Fibroblast of skin of scalp (primary cell): ENCODE measurements around the gene SPINK8. TPM values are rescaled to one million over a fixed set of nuclear protein-coding genes. Genes with fewer than 3 reads are reported as not detected.
"Not testable (repeated sequence)": the region's sequence is repeated elsewhere in the genome, so short reads cannot be mapped to it uniquely, and the experiment has no call there.

Experiments
- DNase-seq: peaks from one replicate; pipeline ENCODE4 v3.0.0-alpha.2; 2013
- polyA plus RNA-seq, 2 experiments: library from polyadenylated mRNA; unstranded; fragments of 120-200 nt; gene quantifications; one replicate each; pipeline ENCODE4 v1.2.1, GENCODE V29; 2013; ENCODE audit not compliant: insufficient read length in 2 of 2

The SPINK8 gene
- not detected for polyA plus RNA-seq (2013, experiment 1 of 2; ENCODE audit: insufficient read length)
- not detected for polyA plus RNA-seq (2013, experiment 2 of 2; ENCODE audit: insufficient read length)

GRCh38 chr3:48333346-48334245 is at the start of gene SPINK8:
SPINK8 (minus strand) TSS chr3:48333661; CDS start chr3:48328341, 5,320 bp downstream.
- DNase-seq = not testable (repeated sequence)

DNA sequence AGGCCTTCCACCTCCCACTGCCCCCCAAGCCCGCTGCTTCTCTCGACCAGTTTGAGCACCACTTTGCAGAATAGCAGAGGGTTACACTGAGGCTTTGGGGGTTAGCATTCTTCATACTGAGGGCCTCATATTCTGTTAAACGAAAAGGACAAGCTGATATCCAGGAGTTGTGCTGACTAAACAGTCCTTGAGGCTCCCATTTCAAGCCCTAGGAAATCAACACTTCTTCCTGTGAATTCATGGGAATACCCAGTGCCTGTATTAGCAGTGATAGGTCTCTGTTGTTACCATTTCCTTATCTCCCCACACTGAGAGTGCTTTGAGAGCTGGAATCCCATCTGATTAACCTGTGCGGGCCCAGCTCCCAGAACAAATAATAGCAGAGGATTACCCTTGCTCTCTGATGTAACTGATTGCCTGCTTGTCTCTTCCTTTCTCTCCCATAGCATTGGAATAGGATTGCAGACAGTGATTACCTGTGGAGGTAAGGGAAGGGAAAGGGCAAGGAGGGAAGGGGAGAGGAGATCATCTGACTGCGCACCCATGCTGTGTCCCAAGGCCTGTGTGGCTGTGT is 39.5 kb upstream of the SPINK8 start:
- DNase-seq = no peak

GRCh38 chr3:48372377-48372770 is 38.9 kb upstream of the SPINK8 start:
- DNase-seq = no peak

DNA sequence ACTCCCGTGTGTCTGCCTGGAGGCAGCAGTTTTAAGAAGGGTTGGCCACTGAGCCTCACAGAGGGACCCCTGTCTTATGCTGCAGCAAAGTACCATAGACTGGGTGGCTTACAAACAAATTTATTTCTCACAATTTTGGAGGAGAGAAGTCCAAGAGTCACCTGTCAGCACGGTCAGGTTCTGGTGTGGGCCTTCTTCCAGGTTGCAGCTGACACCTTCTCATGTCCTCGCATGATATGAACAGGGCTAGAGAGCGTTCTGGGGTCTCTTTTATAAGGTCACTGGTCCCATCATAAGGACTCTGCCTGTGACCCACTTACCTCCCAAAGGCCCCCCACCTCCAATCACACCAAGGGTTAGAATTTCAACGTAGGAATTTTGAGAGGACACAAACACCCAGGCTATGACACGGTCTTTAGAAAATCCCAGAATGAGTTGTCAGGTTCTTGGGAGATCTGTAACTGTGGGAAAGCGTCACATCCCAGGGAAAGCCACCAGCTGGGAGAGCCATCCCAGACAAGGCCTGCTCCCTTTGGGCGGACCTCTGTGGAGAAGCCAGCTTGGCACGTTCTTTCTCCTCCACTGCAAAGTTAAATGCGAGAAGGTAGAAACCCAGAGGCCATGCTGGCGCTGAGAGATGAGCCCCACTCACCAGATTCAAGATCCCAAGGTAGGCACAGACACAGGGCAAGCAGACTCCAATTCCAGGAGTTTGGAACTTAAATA is 38.4 kb upstream of the SPINK8 start, which contains the start of gene FBXW12:
Gene FBXW12, plus strand, starts transcription at position 569 of the 726 bp plus-strand sequence. CDS start 549 bp downstream, outside the sequence.
- DNase-seq = no peak

DNA sequence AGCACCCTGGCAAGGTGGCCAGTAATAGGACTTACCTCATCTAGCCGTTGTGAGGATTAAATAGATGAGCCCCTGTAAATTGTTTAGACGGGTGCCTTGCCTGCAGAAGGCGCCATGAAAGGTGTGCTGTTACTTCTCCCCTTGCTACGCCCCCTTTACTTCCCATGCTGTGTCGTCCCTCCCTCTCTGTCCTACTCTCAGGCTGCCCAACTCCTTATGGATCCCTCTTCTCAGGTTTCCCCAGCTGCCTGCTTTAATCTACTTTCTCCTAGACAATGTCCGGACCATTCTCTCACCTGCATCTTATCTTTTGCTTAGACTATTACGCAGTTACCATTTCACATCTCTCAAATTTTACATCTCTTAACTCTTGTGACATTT is 36.9 kb upstream of the SPINK8 start:
- DNase-seq = no peak

DNA sequence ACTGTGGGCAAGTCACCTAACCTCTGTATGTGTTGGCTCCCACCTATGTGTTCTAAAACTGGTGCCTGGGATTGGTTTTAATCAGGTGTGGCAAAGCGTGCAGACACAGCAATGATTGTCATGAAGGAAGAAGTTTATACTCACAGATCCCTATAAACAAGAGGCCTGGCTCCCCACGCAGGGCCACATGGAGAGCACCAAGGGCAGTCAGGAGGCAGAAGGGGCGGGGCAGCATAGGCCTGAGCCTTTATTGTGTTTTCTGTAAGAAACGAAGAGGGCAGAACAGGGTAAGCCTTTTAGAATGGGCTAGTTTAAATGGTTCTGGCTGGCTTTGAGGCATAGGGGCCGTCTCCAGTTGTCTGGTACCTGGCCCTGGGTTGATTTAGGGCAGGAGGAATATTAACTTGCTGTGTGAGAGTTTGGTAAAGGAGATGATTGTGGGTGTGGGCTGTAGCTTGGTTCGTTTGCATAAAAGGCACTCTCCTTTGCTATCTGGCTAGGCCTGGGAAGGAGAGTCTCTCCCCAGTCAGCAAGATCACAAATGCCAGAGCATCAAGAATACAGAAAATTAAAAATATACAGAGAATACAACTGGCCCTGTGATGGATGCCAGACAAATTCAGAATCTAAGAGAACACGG is 36.4 kb upstream of the SPINK8 start:
- no peak for DNase-seq

DNA sequence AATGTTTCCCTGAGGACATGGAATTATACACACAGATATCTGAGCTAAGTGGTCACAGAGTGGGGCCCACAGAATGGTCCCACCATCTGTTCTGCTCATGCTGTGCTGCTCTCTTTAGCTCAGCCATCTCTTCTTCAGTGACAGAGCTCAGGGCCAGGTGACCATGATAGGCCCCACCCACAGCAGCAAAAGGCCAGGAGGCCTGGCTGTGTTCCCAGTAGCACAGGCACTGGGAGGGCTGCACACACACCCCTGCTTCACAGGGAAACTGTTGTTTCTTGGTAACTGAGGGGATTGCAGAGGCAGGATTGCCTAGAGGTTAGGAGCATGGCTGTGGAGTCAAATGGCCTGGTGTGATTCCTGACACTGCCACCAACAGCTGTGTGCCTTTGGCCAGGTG is 33.7 kb upstream of the SPINK8 start:
- DNase-seq = no peak

DNA sequence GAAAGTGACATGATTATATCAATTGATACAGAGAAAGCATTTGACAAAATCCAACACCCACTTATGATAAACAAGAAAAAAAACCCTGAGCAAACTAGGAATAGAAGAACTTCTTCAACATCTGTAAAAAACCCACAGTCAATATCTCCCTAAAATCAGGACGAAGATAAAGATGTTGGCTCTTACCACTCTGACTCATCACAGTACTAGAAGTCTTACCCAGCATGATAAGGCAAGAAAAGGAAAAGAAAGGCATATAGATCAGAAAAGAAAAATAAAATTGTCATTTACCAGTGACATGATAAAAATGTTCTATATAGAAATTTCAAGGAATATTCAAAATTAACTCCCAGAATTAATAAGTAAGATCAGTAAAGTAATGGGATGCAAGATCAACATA is 31.4 kb upstream of the SPINK8 start:
- no peak for DNase-seq

GRCh38 chr3:48361928-48362327 is 28.5 kb upstream of the SPINK8 start:
- DNase-seq = no peak

DNA sequence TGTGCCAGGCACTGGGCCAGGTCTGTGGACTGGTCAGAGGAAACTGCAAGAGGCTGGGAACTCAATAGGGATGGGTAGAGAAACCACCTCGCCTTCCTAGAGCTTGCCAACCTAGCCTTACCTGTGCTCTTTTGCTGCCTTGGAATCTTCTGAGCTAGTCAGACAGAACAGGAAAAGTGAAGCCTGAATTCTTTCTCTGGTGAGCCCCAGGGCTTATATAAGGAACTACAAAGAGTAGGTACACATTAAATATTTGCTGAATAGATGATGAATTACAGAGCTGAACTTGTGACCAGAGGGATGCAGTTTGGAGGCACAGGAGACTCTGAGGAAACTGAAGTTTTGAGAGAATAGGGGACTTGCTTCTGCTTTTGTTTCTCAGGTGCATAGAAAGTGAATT is 23.0 kb upstream of the SPINK8 start:
- DNase-seq = no peak

- DNase-seq = no peak
Observed at GRCh38 chr3:48353987-48354386, 20.5 kb upstream of the SPINK8 start.

DNA sequence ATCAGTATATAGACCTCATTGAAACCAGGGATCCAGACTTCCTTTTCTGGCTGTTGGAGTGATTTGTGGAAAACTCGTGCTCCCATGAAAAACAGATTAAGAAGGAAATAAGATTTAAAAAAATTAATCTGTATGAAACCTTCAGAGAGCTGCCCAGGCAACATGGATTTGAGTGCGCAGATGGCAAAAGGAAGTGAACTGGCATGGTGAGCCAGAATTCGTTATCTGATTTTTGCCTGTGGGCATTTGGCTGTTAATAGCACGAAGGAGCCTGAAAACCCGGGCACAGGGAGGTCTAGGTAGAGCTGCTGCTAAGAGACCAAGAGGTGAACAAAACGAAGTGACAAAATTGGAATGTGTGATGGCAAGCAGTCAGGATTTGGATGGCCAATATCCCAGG is 19.1 kb upstream of the SPINK8 start:
- no peak for DNase-seq

GRCh38 chr3:48347500-48347899 is 14.0 kb upstream of the SPINK8 start:
- DNase-seq = no peak

- no peak for DNase-seq
Observed at GRCh38 chr3:48345946-48346572, 12.6 kb upstream of the SPINK8 start.

GRCh38 chr3:48344867-48345507 is 11.5 kb upstream of the SPINK8 start:
- DNase-seq = no peak

GRCh38 chr3:48343432-48343831 is 10.0 kb upstream of the SPINK8 start:
- DNase-seq = no peak

- no peak for DNase-seq
Observed at GRCh38 chr3:48338635-48339034, 5.2 kb upstream of the SPINK8 start.

DNA sequence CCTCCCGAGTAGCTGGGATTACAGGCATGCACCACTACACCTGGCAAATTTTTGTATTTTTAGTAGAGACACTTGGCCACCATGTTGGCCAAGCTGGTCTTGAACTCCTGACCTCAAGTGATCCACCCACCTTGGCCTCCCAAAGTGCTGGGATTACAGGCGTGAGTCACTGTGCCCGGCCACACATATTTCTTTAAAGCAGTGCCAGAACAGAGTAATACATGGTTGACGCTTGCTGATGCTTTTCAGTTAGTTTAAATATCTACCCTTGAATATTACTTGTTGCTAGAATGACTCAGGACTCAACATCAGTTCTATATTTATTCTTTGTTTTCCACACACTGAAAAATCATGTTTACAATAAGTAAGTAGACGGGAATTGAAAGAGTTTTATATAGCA is 4.1 kb upstream of the SPINK8 start:
- not testable (repeated sequence) for DNase-seq

DNA sequence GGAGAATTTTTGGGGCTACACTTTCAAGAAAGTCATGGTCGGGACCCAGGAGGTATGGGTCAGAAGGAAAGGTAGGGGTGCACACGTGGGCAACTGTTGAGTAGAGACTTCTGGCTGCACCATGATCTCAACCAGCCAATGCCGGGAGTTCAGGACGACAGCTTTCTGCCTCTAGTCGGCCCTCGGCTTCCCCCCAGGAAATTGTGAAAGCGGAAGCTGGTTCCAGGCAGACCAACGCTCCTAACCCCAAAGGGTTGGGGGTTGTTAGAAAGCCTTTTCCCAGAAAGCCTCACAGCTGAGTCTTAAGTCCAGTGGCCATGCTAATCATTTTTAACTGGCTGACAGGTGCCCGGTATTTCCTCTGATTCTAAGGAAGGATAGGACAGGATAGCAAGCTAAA is 1.8 kb upstream of the SPINK8 start:
- not testable (repeated sequence) for DNase-seq

DNA sequence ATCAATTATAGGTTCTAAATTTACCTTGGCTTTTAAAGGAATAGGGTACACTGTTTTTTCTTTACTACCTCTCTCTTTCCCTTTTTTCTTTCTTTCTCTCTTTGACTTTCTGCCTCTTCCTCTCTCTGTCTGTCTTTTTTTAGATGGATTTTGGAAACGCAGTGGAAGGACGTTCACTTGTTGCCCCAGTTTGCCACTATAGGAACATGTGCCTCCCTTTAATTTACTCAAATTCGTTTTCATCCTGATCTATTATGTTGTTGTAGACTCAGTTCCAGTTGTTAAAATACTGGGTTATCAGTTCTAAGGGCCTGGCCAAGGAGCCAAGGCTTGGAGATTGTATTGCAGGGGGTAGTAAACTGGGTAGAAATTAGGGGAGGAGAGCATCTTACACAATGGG is 1.1 kb upstream of the SPINK8 start:
- no peak for DNase-seq

- not testable (repeated sequence) for DNase-seq
Observed at GRCh38 chr3:48331706-48332435, 1.6 kb downstream of the SPINK8 start.
